ENCODE measurements around the gene COQ8B. TPM values are rescaled to one million over a fixed set of nuclear protein-coding genes. Genes with fewer than 3 reads are reported as not detected.

The COQ8B gene
- total RNA-seq, 1 experiment from 2014 or later: 62.9 TPM

GRCh38 chr19:40750058-40750873, 33.6 kb upstream of the COQ8B start, which contains the start of gene ACTMAP (continued):
- TF ChIP-seq ZBTB21 (CRISPR knock-in tag; IDR thresholded peaks at IDR 0.05; ENCODE audit: borderline replicate concordance) (no peak), ERG (CRISPR knock-in tag; IDR thresholded peaks at IDR 0.05) (no peak), MXD4 (CRISPR knock-in tag; IDR thresholded peaks at IDR 0.05; ENCODE audit: borderline replicate concordance) (no peak), GRHL2 (CRISPR knock-in tag; IDR thresholded peaks at IDR 0.05; ENCODE audit: insufficient replicate concordance, severe bottlenecking) (no peak), E2F4 (CRISPR knock-in tag; IDR thresholded peaks at IDR 0.05; ENCODE audit: borderline replicate concordance, low read depth) (peak; percentile 52; the same call in 1 of the 2 replicates), USF2 (CRISPR knock-in tag; IDR thresholded peaks at IDR 0.05) (peak; percentile 98), SMAD4 (CRISPR knock-in tag; IDR thresholded peaks at IDR 0.05) (no peak), KAT7 (CRISPR knock-in tag; IDR thresholded peaks at IDR 0.05; ENCODE audit: borderline replicate concordance) (no peak), TCF7 (CRISPR knock-in tag; IDR thresholded peaks at IDR 0.05; ENCODE audit: low read depth) (no peak), ETV6 (CRISPR knock-in tag; IDR thresholded peaks at IDR 0.05) (no peak), ZNF532 (CRISPR knock-in tag; IDR thresholded peaks at IDR 0.05; ENCODE audit: borderline replicate concordance) (no peak), IRF2 (CRISPR knock-in tag; IDR thresholded peaks at IDR 0.05; ENCODE audit: borderline replicate concordance, low read depth) (no peak), CTCF (IDR thresholded peaks at IDR 0.05) (no peak), RELA (CRISPR knock-in tag; IDR thresholded peaks at IDR 0.05; ENCODE audit: borderline replicate concordance) (no peak), JAZF1 (CRISPR knock-in tag; IDR thresholded peaks at IDR 0.05) (no peak), PRDM15 (CRISPR knock-in tag; IDR thresholded peaks at IDR 0.05) (no peak), GTF2I (CRISPR knock-in tag; conservative IDR thresholded peaks at IDR 0.05) (no peak)
- TF ChIP-seq, protein P1, sequence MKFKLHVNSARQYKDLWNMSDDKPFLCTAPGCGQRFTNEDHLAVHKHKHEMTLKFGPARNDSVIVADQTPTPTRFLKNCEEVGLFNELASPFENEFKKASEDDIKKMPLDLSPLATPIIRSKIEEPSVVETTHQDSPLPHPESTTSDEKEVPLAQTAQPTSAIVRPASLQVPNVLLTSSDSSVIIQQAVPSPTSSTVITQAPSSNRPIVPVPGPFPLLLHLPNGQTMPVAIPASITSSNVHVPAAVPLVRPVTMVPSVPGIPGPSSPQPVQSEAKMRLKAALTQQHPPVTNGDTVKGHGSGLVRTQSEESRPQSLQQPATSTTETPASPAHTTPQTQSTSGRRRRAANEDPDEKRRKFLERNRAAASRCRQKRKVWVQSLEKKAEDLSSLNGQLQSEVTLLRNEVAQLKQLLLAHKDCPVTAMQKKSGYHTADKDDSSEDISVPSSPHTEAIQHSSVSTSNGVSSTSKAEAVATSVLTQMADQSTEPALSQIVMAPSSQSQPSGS (CRISPR knock-in tag; IDR thresholded peaks at IDR 0.05; ENCODE audit: borderline replicate concordance, low read depth): no peak
- TF ChIP-seq, protein P2, sequence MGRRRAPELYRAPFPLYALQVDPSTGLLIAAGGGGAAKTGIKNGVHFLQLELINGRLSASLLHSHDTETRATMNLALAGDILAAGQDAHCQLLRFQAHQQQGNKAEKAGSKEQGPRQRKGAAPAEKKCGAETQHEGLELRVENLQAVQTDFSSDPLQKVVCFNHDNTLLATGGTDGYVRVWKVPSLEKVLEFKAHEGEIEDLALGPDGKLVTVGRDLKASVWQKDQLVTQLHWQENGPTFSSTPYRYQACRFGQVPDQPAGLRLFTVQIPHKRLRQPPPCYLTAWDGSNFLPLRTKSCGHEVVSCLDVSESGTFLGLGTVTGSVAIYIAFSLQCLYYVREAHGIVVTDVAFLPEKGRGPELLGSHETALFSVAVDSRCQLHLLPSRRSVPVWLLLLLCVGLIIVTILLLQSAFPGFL (CRISPR knock-in tag; IDR thresholded peaks at IDR 0.05; ENCODE audit: borderline replicate concordance): no peak
- TF ChIP-seq, protein P3, sequence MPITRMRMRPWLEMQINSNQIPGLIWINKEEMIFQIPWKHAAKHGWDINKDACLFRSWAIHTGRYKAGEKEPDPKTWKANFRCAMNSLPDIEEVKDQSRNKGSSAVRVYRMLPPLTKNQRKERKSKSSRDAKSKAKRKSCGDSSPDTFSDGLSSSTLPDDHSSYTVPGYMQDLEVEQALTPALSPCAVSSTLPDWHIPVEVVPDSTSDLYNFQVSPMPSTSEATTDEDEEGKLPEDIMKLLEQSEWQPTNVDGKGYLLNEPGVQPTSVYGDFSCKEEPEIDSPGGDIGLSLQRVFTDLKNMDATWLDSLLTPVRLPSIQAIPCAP (CRISPR knock-in tag; IDR thresholded peaks at IDR 0.05): no peak

Measured in WTC11 (cell line).